Activated CD4-positive, alpha-beta T cell treated with anti-CD3 and anti-CD28 coated beads, Interleukin-2, Interleukin-6, amounts not matched to agents 100 ng/mL and 50 ng/mL, durations not matched to agents 16 hours and 8 hours (primary cell): Measurements from ENCODE around the gene HHEX.
A peak's percentile ranks its signal among the peaks of the same experiment; 100 is the strongest.

Experiments
- DNase-seq: peaks from one replicate; pipeline ENCODE4 v3.0.0-alpha.2; 2020

The HHEX gene

DNA sequence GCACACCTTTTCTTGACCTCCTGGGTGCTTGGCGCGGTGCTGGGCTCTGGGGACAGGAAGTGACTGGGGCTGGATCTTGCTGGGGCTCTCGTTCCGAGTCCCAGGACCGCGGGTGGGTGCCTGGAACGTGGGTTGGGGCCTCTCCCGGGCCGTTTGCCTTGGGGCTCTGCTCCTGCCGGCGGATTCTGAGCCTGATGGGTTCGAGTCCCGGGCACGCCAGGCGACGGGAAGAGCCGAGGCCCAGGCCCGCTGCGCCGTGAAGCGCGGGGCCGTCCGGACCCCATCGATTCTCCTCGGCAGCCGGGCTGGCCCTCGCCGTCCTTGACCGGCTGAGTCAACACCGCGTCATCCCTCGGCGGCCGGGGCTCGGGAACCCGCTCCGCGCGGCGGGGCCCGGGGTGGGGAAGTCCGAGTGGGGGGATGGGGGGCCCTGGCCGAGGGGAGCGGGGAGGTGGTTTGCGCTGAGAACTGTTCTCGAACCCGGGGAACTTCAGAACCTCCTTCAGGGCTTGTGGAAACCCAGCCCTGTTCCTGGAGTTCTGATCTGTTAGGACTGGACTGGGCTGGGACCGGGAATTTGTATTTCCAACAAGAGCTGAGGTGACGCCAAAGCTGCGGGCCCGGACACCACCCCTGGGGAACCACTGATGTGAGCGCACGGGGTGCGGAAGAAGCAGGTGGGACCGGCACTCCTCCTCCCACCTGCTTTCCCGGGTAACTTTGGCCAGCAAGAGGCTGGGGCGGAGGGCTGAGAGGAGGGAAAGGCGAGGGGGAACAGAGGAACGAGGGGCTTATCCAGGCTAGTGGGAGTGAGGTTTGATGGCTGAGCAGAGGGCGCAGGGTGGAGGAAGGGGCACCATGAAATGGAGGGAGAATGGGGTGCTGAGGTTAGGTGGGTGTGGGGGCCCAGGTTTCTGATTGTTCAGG lies 6.2 kb downstream of the HHEX start:
- no peak for DNase-seq

DNA sequence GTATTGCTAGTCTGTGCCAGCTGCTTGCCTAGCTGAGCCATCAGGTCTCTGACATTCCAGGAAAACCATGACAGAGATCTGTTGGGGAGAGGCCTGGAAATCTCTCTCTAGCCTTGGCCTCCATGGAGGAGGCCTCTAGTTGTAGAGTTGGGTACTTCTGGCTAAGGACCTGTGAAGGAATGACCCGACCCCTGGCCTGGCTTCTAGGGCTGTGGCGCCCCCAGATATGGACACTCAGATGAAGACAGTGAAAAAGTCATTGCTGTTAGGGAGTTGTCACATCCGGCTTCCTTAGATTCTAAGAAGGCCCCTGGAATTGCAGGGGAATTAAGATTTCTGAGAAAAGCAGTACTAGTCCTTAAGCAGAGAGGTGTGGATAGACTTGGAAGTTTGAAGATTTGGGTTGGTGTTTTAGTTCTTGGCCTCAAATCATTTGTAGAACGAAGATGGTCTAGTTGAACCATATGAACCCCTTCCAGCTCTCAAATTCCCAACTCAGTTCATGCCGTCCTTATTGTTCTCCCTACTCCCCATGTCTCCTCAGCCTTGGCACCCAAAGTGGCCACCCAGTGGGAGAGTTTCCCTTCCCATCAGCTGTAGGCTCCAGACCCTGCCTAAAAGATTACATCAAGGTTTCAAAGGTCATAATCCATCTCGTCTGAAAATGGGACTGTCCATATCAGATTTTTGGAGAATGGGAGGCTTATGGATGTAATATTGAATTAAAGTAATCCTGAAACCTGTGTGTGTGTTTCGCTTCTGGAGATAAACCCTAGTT lies 7.0 kb downstream of the HHEX start:
- no peak for DNase-seq

DNA sequence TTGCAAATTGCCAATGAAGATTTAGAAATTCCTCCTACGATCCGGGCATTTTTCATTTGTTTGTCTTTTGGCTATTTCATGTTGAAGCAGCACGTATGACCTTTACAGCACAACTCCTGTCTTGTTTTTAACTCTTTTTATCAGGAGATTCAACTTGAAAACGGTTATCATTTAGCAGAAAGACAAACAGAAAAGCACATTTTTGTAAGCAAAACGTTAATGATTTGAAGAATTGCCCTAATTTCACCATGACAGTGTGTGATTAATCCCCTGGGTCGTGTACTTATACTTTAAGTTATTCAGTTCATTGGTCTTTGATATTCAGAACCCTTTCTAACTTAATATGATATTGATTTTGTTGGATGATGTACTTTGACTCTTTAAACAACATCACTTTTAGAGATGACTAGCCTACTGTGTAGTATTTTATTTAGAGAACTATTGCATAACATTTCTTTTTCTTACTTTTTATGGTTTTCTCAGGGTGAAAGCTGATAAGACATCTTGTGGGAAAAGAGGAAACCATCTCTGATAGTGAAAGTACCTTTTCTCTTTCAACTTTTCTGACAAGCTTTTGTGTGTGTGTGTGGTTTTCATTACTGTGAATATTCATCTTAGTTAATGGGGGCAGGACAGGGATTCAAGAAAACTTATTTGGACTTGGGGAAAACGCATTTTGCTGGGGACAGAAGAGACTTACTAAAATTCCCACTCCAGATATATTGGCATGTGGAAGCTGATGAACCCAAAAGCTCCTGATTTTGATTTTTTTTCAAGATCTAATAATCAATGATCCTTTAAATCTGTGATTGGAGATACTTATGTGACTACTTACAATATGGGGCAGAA lies 8.1 kb downstream of the HHEX start:
- DNase-seq: no peak

DNA sequence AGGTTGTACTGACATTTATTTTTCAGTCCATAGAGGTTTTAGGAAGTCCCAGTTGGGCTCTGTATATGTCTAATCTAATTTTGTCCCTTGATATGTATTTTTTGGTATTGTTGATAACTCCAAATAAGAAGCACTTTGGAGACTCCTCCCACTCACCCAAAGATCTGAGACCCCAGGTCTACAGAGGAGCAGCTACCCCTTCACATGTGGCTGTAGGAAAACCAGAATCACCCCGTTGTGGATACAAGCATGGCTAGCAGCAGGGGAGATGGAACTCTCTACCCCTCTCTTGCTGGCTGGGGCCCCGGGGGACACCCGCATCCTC lies 9.4 kb downstream of the HHEX start:
- no peak for DNase-seq

DNA sequence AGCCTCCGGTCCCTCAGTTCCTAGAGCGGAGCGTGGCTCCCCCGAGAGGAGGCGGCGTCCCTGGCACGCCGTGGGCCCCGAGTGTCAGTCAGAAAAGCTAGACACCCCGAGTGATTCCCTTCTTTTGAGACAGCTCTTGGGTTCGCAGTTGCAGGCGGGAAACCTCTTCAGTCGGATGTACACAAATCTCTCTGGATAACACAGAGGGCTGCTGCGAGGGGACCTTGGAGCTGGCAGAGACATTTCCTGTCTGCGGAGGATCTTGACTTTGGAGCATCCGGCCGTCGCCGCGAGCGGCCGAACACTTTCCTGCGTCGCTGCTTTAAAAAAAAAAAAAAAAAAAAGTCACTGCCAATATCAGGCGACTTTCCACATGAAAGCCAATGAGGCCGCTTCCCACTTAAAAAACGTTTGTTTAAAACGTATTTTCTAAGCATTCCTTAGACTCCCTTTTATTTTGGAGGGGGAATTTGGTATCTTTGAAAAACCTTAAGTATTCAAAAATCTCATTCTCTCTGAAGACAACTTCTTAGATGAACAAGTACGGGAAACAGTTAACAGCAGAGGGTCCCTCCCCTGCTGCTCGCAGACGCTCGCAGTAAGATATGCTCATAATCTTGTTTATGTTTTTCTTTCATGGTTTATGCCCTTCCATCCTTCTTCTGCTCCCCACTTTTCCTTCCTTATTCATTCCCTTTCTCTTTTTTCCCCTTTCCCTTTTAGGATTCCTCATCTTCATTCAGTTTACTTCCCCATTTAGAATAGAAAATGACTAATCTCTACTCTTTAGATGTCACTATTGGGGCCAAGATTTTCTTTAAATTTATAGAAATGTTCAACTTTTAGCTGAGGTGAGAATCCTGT lies 10.0 kb downstream of the HHEX start:
- peak; percentile 44 for DNase-seq

DNA sequence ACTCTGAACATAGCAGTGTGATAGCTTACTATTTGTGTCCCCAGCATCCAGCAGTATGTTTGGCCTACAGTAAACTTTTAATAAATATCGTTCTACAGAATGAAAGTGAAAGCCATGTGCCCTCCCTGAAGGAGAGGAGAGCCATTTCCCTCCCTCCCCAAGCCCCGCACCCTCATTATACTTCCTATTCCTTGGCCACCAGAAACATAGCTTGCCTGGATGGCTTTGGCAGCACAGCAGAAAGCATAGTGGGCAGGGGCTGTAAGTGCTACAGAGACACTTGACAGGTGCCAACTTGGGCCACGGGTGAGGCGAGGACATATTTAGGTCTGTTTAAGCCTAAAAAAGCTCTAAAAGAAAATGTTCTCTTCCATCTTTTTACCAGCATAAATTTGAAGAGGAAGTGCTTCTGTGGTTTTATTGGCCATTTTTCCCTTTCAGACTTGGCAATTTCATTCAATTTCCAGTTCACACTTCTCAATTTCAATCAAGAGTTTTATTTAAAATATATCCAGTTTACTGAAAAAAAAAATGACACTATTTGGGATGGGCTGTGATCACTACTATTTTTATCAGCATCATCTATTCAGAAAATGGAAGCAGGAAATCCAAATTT lies 12.7 kb downstream of the HHEX start:
- DNase-seq: no peak

DNA sequence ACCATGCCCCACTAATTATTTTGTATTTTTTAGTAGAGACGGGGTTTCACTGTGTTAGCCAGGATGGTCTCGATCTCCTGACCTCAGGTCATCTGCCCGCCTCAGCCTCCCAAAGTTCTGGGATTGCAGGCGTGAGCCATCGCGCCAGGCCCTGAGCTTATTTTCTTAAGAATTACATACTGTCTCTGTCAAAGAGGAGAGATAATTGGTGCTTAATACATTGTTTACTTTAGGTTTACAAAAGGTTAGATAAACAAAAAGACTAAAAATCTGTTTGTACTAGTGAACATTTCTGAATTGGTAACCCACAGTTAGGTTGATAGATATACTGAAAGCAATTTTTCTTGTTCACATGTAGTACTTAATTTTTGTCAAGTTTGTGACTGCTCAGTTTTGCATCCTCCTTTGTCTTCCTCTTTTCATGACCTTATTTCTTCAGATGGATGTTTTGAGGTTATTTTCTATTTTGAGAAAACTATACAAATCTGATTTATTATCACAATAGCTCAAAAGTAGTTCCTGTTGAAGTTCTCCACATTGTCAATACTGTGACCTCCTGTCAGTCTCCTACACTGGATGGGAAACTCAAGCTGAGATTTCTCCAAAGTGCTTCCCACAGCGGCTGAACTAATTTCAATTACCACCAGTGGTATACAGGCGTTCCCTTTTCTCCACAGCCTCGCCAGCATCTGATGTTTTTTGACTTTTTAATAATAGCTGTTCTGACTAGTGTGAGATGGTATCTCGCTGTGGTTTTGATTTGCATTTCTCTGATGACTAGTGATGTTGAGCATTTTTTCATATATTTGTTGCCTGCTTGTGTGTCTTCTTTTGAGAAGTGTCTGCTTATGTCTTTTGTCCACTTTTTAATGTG lies 22.5 kb downstream of the HHEX start:
- DNase-seq: no peak

DNA sequence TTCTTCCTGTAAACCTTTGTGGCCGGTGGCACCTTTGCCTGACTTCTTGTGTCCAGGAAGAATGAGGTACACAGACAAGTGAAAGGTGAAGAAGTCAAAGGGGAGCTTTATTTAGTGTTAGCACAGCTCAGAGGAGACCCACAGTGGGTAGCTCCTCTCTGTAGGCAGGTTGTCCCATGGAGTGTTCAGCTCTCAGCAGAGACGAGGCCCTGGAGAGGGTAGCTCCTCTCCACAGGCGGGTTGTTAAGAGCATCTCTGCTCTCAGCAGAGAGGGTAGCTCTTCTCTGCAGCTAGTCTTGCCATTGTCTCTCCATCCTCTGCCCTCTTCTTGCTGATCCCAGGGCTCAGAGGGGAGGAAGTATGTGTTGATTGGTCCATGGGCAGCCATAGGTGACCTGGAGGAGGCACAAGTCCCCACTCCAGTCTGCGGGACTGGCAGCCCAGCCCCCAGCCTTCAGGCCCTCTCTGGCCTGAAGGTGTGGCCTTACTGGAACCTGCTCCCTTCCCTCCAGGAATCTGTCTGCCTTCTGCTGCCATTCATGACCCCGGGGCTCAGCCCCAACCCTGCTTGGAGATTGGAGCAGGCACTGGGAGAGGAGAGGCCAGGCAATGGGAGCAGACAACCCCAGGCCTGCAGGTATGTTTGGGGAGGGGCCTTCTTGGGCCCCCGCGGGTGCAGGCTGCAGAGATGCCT lies 24.5 kb downstream of the HHEX start:
- DNase-seq: no peak

DNA sequence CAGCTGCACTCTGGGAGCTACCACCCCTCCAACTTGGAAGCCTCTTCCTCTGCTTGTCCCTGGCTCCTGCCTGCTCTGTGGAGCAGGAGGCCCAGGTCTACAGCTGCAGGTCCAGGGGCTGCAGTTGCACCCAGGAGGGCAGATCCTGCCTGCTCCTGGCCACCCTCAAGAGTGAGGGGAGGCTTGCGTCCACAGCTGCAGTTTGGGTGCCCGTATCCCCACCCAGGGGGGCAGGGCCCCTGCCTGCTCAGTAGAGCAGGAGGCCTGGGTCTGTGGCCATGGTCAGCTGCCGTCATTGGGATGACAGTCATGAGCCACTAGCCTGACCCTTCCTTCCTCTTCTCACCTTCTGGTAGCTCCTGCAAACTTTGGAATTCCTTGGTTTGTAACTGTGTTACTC lies 25.1 kb downstream of the HHEX start:
- DNase-seq: no peak

DNA sequence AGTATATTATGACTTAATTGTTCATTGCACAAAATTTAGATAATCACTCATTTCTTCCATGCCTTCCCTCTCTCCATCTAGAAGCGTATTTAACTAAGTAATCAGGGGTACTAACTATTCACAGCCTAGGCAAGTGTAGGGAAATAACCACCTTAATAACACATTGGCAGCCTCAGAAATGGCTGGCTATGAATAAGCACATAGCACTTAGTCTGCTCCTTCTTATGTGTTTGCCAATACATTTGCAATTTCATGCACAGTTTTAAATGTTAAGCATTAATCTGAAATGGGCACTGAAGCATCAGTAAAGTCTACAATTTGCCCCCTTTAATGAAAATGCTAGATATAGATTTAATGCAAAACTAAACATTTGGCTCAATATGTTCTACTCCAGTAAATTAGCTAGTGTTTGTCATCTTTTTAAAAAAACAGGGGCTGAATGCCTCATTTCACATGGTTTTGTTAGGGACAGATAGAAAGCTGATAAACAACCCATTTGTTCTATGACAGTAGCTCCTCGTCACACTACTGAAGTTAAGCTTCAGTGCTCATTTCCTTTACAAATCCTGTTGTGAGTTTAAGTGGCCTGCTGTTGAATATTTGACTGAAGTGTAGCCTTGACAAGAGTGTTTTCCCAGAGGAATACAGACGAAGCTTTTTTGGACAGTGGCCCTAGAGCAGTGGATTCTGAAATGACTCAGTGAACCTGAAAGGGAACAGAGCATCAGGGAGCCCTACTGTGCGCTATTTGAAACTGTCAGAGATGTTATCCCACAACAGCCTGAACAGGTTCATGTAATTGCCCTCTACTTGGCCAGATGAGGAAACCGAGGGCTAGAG lies 30.5 kb downstream of the HHEX start:
- no peak for DNase-seq

DNA sequence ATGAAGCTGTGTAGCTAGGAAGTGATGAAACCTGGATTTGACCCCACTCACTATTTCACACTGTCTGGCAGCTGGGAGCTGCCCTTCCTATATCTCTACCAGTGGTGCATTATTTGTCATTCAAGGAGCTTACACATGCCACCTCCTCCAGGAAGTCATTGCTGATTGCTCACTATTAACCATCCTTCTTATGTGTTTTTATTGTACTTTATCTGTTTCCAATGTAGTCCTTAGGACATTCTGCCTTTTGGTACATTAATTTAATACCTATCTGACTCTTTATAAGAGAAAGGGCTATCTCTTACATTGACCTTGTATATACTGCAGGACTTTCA lies 31.0 kb downstream of the HHEX start:
- no peak for DNase-seq

DNA sequence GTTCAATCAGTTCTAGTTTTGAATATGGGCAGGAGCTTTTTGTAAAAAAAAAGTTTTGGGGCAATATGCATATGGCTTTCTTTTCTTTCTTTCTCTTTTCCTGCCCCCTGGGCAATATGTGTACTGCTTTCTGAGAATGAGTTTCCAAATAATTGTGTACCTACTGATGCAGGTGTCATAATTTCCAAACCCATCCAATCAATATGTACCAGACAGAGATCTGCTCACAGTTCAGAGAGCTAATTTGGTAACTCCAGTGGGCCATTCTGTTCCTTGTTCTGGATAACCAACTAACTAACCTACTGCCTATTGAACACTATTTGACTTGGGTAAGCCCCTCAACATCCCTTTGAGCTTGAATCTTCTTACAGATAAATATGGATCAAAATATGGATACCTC lies 32.6 kb downstream of the HHEX start:
- no peak for DNase-seq

DNA sequence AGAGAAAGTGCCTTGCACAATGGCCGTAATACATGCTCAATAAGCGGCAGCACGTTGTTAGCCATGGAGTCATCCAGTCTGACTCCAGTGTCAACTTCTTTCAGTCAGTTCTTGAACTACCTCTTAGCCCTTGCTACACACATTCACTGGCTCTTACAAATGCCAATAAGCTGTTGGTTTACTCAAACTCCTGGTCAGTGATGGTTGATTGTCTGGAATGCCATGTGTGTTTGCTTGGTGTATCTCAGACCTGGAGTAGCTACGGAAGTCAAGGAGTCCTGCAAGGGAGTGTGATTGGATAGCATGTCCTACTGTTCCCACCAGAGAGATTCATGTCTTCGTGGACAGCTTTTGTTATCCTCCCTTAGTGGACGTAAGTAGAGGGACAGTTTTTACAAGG lies 37.4 kb downstream of the HHEX start:
- DNase-seq: no peak

DNA sequence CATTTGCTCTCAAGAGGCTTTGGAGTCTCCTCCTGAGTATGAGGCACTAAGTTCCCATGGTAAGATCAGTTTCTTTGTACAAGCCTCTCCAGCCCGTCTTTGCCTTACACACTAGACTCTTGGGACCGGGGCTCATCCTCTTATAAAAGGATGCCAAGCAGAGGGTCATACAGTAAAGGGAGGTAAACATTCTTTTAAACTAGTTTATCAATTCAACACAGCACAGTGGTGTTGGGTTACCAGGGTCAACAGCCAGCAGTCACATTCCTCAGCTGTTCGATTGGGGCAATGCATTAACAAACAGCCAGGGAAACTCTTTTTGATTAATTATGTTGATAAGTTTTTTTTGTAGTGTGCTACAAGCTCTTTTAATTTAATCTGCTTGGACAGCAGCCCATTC lies 37.8 kb downstream of the HHEX start:
- DNase-seq: no peak

DNA sequence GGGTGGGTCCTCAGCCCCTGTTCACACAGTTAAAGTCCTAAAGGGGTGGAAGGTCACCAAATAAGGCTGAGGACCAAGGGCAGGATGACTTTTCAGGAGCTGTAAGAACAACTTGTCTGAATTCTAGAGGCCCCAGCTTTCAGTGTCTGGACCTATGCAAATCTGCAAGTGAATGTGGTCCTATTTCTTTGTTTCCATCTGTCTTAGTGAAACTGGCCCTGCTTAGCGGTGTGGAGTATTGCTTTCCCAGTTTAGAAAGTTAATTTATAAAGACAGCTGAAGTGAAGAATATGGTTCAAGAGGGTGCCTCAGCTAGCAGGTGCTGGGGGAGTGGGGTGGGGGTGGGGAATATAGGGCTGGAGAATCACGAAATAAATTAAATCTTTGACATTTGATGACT lies 40.1 kb downstream of the HHEX start:
- no peak for DNase-seq

DNA sequence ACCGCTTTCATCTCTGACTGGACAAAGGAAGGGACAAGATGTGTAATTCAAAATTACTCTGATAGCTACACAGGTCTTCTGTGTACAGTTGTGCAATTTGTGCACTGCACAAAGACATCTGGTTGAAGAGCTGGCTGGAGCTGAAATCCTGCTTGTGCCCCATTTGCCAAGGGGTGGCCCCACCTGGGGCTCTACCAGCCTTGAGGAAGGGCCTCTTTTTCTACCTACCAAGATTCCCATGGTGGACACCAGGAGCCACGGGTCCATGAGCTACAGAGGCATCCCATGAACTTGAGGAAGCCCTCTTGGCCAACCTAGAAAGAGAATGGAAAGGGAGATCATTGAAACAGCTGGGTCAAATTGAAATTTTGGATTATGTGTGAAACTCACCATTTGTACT lies 43.2 kb downstream of the HHEX start:
- DNase-seq: no peak

DNA sequence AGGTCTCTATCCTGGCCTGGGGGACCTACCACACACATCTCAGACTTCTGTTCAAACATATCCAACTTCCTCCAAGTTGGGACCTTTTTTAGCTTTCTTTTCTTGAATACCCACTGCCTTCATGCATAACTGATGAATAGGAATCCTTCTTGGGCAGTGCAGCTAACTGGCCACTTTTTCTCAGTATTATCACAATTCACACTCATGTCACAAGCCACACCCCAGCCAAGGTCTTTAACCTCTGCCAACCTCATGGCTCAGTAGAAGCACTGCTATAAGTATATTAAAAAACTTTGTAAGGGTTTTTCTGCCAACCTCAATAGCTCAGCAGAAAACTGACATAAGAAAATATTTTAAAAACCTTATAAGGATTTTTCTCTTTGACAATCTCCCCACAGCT lies 44.5 kb downstream of the HHEX start:
- no peak for DNase-seq

DNA sequence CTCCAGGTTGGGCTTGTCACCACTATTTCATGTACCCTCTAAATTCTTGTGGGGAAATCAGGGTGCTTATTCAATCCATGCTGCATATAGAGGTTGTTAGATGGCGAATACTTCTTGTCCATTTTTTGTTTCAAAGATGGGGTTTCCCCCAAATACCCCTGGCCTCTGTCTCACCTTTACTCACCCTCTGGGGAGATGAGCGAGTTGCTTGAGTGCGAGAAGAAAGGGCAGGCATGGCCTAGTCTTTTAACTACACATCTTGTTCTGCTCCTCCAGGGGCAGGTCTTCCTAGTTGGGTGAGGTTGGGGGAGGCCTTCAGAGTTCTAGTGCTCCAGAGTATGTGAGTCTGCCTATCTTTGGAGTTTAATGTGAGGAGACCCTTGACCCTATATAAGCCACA lies 46.2 kb downstream of the HHEX start:
- DNase-seq: no peak

DNA sequence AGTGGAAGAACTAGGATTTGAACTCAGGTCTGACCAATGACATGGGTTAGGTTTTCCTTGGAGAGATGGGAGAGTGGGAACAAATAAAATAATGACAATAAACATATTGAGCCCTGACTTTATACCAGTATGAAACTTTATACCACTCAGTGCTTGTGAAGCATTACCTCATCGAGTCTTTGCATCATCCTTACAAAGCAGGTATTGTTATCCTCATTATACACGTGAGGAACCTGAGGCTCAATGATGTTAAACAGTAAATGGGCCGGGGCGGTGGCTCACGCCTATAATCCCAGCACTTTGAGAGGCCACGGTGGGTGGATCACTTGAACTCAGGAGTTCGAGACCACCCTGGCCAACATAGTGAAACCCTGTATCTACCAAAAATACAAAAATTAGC lies 47.7 kb downstream of the HHEX start:
- no peak for DNase-seq

DNA sequence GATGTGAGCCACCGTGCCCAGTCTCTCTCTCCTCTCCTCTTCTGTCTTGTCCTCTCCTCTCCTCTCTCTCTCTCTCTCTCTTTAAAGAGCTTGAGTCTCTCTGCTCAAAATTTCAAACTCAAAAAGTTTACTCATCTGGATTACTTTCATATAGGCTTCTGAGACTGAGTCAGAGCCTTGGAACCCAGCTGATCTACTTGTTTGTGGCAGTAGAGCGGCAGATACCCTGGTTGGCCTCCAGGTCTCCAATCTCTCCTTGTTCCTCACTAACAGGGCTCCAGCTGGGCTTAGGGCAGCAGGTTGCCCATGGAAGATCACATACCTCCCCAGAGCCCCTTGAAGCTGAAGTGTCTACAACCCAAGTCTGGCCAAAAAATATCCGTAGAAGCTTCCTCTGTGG lies 51.0 kb downstream of the HHEX start:
- no peak for DNase-seq
